ENCODE results near the gene FICD. TPM values are rescaled to one million over a fixed set of nuclear protein-coding genes. Genes with fewer than 3 reads are reported as not detected.

FICD gene
- total and polyA plus RNA-seq, 3 experiments from 2014 or later, result 5.2 to 5.9 (median 5.8) TPM

DNA sequence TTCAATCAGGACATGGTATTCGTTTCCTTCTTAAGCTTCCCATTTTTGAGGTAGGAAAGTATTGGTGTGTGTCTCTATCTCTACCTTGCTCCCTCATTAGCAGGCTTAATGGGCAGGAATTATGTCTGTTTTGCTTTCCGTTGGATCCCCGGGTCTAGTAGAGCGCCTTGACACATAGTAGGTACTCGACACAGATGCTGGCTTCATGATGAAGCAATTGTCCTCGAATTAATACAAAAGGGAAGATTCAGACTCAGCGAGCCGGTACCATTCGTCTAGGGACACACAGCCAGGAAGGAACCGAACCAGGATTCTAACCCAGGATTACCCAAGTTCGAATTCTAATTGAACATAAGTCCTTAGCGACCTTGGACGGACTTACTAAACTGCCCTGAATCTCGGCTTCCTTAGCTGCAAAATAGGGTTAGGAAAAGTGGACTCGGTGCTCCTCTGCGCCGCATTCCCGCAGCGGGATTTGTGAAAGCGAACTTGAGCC, 46.8 kb downstream of the FICD start:
- no peaks in the 10 kb centered on the region for H3K27me3 Mint-ChIP-seq
- H3K27ac Mint-ChIP-seq, result peak overlapping the region; percentile 97 to 100 (median 100)
- POLR2A ChIA-PET, result interaction anchor here (0.7 to 6.3 kb wide), 9 partner anchors 13 to 296 kb away, joined by 3 to 67 read pairs (median 4); partner anchors contain the start of genes FICD, SELPLG and SSH1
- H3K9me3 Mint-ChIP-seq, result no peaks in the 10 kb centered on the region
- H3K4me1 Mint-ChIP-seq, result peaks cover 57 to 83% (median 75%) of the 10 kb centered on the region in 3 donors
- H3K4me1 ChIP-seq (ENCODE audit: insufficient read depth, low read length), result peaks cover 60% of the 10 kb centered on the region
- no peaks in the 10 kb centered on the region for H3K27me3 ChIP-seq (ENCODE audit: insufficient read depth, low read length, poor library complexity, severe bottlenecking)
- peak overlapping the region; percentile 96 for H3K4me3 ChIP-seq (ENCODE audit: low read length)
- H3K27ac ChIP-seq (ENCODE audit: low read depth, low read length), result peak overlapping the region; percentile 93
- H3K4me3 Mint-ChIP-seq, result peak overlapping the region; percentile 98 to 100 (median 100)
- H3K36me3 ChIP-seq (ENCODE audit: insufficient read depth, low read length), result peaks cover 34% of the 10 kb centered on the region
- CTCF ChIA-PET, result interaction anchor here (0.8 to 18.3 kb wide), 14 partner anchors 9 to 534 kb away, joined by 3 to 206 read pairs (median 4); no protein-coding TSS in a partner anchor
- no peaks in the 10 kb centered on the region for H3K9me3 ChIP-seq (ENCODE audit: low read length)
- peaks cover 0 to 73% (median 9%) of the 10 kb centered on the region in 3 donors for H3K36me3 Mint-ChIP-seq
- DNase-seq, result peak in 1 of 5 donors; percentile 32

- Mint-ChIP-seq H3K9me3 (no peaks in the 10 kb centered on the region), H3K4me1 (peaks cover 50 to 83% (median 76%) of the 10 kb centered on the region in 3 donors), H3K27ac (peak within 1 kb of the TSS; percentile 97 to 100 (median 100)), H3K36me3 (peaks cover 0 to 76% (median 11%) of the 10 kb centered on the region in 3 donors), H3K4me3 (peak within 1 kb of the TSS; percentile 98 to 100 (median 100)), H3K27me3 (no peaks in the 10 kb centered on the region)
- Histone ChIP-seq H3K27me3 (ENCODE audit: insufficient read depth, low read length, poor library complexity, severe bottlenecking) (no peaks in the 10 kb centered on the region), H3K36me3 (ENCODE audit: insufficient read depth, low read length) (peaks cover 36% of the 10 kb centered on the region), H3K27ac (ENCODE audit: low read depth, low read length) (peak within 1 kb of the TSS; percentile 93), H3K4me3 (ENCODE audit: low read length) (peak within 1 kb of the TSS; percentile 96), H3K4me1 (ENCODE audit: insufficient read depth, low read length) (peaks cover 59% of the 10 kb centered on the region), H3K9me3 (ENCODE audit: low read length) (no peaks in the 10 kb centered on the region)
- POLR2A ChIA-PET, result interaction anchor here (0.7 to 6.3 kb wide), 9 partner anchors 13 to 296 kb away, joined by 3 to 67 read pairs (median 4); partner anchors contain the start of genes FICD, SELPLG and SSH1
- DNase-seq, result peak; percentile 98 to 100 (median 99)
- CTCF ChIA-PET, result interaction anchor here (0.8 to 18.3 kb wide), 14 partner anchors 8 to 533 kb away, joined by 3 to 206 read pairs (median 4); no protein-coding TSS in a partner anchor
Measured at GRCh38 chr12:108562348-108563135, 47.5 kb downstream of the FICD start, which contains the start of gene ISCU. ISCU (plus strand) TSS chr12:108562596; CDS start chr12:108562623, 27 bp downstream.

GRCh38 chr12:108563136-108563803, 48.2 kb downstream of the FICD start:
- H3K9me3 Mint-ChIP-seq, result no peaks in the 10 kb centered on the region
- H3K27ac ChIP-seq (ENCODE audit: low read depth, low read length), result peak overlapping the region; percentile 86
- peaks cover 42% of the 10 kb centered on the region for H3K36me3 ChIP-seq (ENCODE audit: insufficient read depth, low read length)
- no peaks in the 10 kb centered on the region for H3K9me3 ChIP-seq (ENCODE audit: low read length)
- ChIA-PET POLR2A (interaction anchor here (1.0 to 6.3 kb wide), 4 partner anchors 54 to 294 kb away, joined by 4 to 67 read pairs (median 20); partner anchors contain the start of genes SELPLG and SSH1), CTCF (interaction anchor here (1.0 to 18.3 kb wide), 14 partner anchors 49 to 532 kb away, joined by 3 to 206 read pairs (median 6); partner anchors contain the start of gene SELPLG)
- peak overlapping the region; percentile 96 to 100 (median 98) for H3K27ac Mint-ChIP-seq
- H3K4me3 ChIP-seq (ENCODE audit: low read length), result peak overlapping the region; percentile 83
- no peaks in the 10 kb centered on the region for H3K27me3 ChIP-seq (ENCODE audit: insufficient read depth, low read length, poor library complexity, severe bottlenecking)
- H3K4me1 ChIP-seq (ENCODE audit: insufficient read depth, low read length), result peaks cover 59% of the 10 kb centered on the region
- H3K4me1 Mint-ChIP-seq, result peaks cover 48 to 83% (median 76%) of the 10 kb centered on the region in 3 donors
- peaks cover 0 to 77% (median 14%) of the 10 kb centered on the region in 3 donors for H3K36me3 Mint-ChIP-seq
- DNase-seq, result peak; percentile 79 to 91 (median 82)
- H3K4me3 Mint-ChIP-seq, result peak overlapping the region; percentile 98 to 100 (median 100)
- no peaks in the 10 kb centered on the region for H3K27me3 Mint-ChIP-seq

- H3K4me3 ChIP-seq (ENCODE audit: low read length), result no peak overlapping the region
- POLR2A ChIA-PET, result interaction anchor here (0.6 to 6.3 kb wide), 3 partner anchors 54 to 386 kb away, joined by 3 to 67 read pairs (median 34); partner anchors contain the start of gene SELPLG
- H3K27me3 Mint-ChIP-seq, result no peaks in the 10 kb centered on the region
- peaks cover 49 to 84% (median 76%) of the 10 kb centered on the region in 3 donors for H3K4me1 Mint-ChIP-seq
- peak overlapping the region in 7 of 8 donors; percentile 96 to 100 (median 99) for H3K27ac Mint-ChIP-seq
- no peaks in the 10 kb centered on the region for H3K9me3 ChIP-seq (ENCODE audit: low read length)
- H3K4me3 Mint-ChIP-seq, result peak overlapping the region; percentile 98 to 100 (median 100)
- H3K9me3 Mint-ChIP-seq, result no peaks in the 10 kb centered on the region
- peak overlapping the region; percentile 86 for H3K27ac ChIP-seq (ENCODE audit: low read depth, low read length)
- H3K36me3 ChIP-seq (ENCODE audit: insufficient read depth, low read length), result peaks cover 46% of the 10 kb centered on the region
- H3K27me3 ChIP-seq (ENCODE audit: insufficient read depth, low read length, poor library complexity, severe bottlenecking), result no peaks in the 10 kb centered on the region
- peaks cover 59% of the 10 kb centered on the region for H3K4me1 ChIP-seq (ENCODE audit: insufficient read depth, low read length)
- no peak for DNase-seq
- H3K36me3 Mint-ChIP-seq, result peaks cover 2 to 80% (median 17%) of the 10 kb centered on the region in 3 donors
- CTCF ChIA-PET, result interaction anchor here (0.8 to 18.3 kb wide), 13 partner anchors 44 to 240 kb away, joined by 3 to 206 read pairs (median 6); partner anchors contain the start of gene SELPLG
Measured at GRCh38 chr12:108563804-108564151, 48.7 kb downstream of the FICD start.

DNA sequence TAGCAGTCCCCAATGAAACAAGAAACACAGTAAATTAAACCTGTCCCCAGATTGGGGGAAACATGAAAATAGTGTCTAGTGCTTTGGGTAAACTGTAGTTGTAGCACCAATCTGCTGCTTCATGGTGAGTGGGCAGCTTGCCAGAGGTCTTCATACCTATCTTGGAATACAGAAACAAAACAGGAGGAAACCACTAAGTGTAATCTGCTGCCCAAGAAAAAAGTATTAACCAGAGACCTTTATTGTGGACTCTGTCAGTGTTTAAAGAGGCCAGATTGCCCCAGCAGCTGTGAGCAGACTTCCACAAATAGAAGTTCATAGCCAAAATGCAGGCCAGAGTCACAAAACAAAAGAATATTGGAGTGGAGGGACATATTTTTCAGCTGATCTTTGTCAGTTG, 49.6 kb downstream of the FICD start:
- peaks cover 50 to 84% (median 75%) of the 10 kb centered on the region in 3 donors for H3K4me1 Mint-ChIP-seq
- Histone ChIP-seq H3K4me1 (ENCODE audit: insufficient read depth, low read length) (peaks cover 60% of the 10 kb centered on the region), H3K4me3 (ENCODE audit: low read length) (no peak overlapping the region), H3K9me3 (ENCODE audit: low read length) (no peaks in the 10 kb centered on the region), H3K36me3 (ENCODE audit: insufficient read depth, low read length) (peaks cover 46% of the 10 kb centered on the region), H3K27me3 (ENCODE audit: insufficient read depth, low read length, poor library complexity, severe bottlenecking) (no peaks in the 10 kb centered on the region), H3K27ac (ENCODE audit: low read depth, low read length) (no peak overlapping the region)
- H3K9me3 Mint-ChIP-seq, result no peaks in the 10 kb centered on the region
- H3K36me3 Mint-ChIP-seq, result peaks cover 8 to 85% (median 18%) of the 10 kb centered on the region in 3 donors
- H3K27ac Mint-ChIP-seq, result peak overlapping the region in 5 of 8 donors; percentile 26 to 99 (median 33)
- no peak overlapping the region for H3K4me3 Mint-ChIP-seq
- POLR2A ChIA-PET, result interaction anchor here (3.6 to 6.3 kb wide), 2 partner anchors 53 to 69 kb away, joined by 34 to 67 read pairs; partner anchors contain the start of gene SELPLG
- no peaks in the 10 kb centered on the region for H3K27me3 Mint-ChIP-seq
- DNase-seq, result no peak
- CTCF ChIA-PET, result interaction anchor here (1.0 to 18.3 kb wide), 13 partner anchors 43 to 242 kb away, joined by 3 to 206 read pairs (median 6); partner anchors contain the start of gene SELPLG

DNA sequence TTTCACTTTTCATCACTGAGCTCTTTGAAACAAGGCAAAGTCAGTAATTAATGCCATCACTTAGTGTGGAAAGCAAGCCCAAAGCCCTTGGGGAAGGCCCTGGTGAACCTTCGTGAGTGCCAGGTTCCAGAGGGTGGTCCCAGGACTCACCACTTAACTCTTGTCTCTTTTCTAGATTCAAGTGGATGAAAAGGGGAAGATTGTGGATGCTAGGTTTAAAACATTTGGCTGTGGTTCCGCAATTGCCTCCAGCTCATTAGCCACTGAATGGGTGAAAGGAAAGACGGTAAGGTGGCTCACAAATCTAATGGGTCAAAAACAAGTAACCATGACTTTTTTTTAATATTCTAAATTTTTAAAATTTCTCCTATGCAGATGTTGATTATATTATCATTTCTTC, 50.1 kb downstream of the FICD start:
- H3K36me3 Mint-ChIP-seq, result peaks cover 8 to 85% (median 18%) of the 10 kb centered on the region in 3 donors
- H3K36me3 ChIP-seq (ENCODE audit: insufficient read depth, low read length), result peaks cover 46% of the 10 kb centered on the region

DNA sequence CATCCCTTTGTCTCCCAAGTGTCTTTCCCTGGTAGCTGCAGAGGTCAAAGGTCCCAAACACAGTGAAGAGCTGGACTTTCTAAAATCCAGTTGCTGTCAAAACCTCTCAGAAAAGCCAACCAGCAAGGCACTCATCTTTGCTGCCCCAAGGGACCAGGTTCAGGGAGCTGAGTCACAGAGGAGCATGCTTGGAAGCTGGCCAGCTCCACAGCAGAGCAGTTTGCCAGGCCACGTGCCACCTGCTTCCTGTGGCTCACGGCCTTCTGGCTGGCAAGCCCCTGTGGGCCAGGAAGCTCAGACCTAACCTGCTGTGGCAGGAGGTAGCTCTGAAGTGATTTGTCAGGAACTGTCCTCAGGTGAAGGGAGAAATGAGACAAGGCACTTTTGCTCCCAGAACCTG, 50.9 kb downstream of the FICD start:
- peak overlapping the region in 3 of 7 donors; percentile 5 to 62 (median 27) for H3K4me3 Mint-ChIP-seq

More for the DNA sequence above, 50.1 kb downstream of the FICD start:
- H3K9me3 ChIP-seq (ENCODE audit: low read length), result no peaks in the 10 kb centered on the region
- no peak overlapping the region for H3K27ac ChIP-seq (ENCODE audit: low read depth, low read length)
- DNase-seq, result no peak
- peaks cover 60% of the 10 kb centered on the region for H3K4me1 ChIP-seq (ENCODE audit: insufficient read depth, low read length)
- H3K4me3 ChIP-seq (ENCODE audit: low read length), result no peak overlapping the region
- Mint-ChIP-seq H3K4me3 (no peak overlapping the region), H3K9me3 (no peaks in the 10 kb centered on the region), H3K4me1 (peaks cover 46 to 83% (median 72%) of the 10 kb centered on the region in 3 donors), H3K27ac (peak overlapping the region in 3 of 8 donors; percentile 22 to 83 (median 33)), H3K27me3 (no peaks in the 10 kb centered on the region)
- H3K27me3 ChIP-seq (ENCODE audit: insufficient read depth, low read length, poor library complexity, severe bottlenecking), result no peaks in the 10 kb centered on the region
- ChIA-PET POLR2A (interaction anchor here (3.6 to 6.3 kb wide), 2 partner anchors 52 to 68 kb away, joined by 34 to 67 read pairs; partner anchors contain the start of gene SELPLG), CTCF (interaction anchor here (1.0 to 18.3 kb wide), 12 partner anchors 46 to 242 kb away, joined by 3 to 206 read pairs (median 6); partner anchors contain the start of gene SELPLG)

More for the DNA sequence above, 50.9 kb downstream of the FICD start:
- H3K4me1 ChIP-seq (ENCODE audit: insufficient read depth, low read length), result peaks cover 64% of the 10 kb centered on the region
- no peak overlapping the region for H3K4me3 ChIP-seq (ENCODE audit: low read length)
- CTCF ChIA-PET, result interaction anchor here (0.9 to 18.3 kb wide), 5 partner anchors 52 to 241 kb away, joined by 3 to 206 read pairs (median 8); no protein-coding TSS in a partner anchor
- POLR2A ChIA-PET, result interaction anchor here (6.3 kb wide), 1 partner anchor 67 kb away, joined by 67 read pairs; the partner anchor contains the start of gene SELPLG
- peaks cover 46% of the 10 kb centered on the region for H3K36me3 ChIP-seq (ENCODE audit: insufficient read depth, low read length)
- no peak overlapping the region for H3K27ac ChIP-seq (ENCODE audit: low read depth, low read length)
- no peaks in the 10 kb centered on the region for H3K9me3 Mint-ChIP-seq
- DNase-seq, result peak; percentile 29 to 72 (median 46)
- no peaks in the 10 kb centered on the region for H3K9me3 ChIP-seq (ENCODE audit: low read length)
- H3K4me1 Mint-ChIP-seq, result peaks cover 42 to 85% (median 73%) of the 10 kb centered on the region in 3 donors
- H3K27me3 ChIP-seq (ENCODE audit: insufficient read depth, low read length, poor library complexity, severe bottlenecking), result no peaks in the 10 kb centered on the region
- no peaks in the 10 kb centered on the region for H3K27me3 Mint-ChIP-seq
- peaks cover 8 to 81% (median 18%) of the 10 kb centered on the region in 3 donors for H3K36me3 Mint-ChIP-seq
- H3K27ac Mint-ChIP-seq, result peak overlapping the region; percentile 47 to 94 (median 72)
